GM18511 (cell line): ENCODE data around the gene TPCN2.

Source experiments
- ATAC-seq: cut with Tn5 transposase; IDR thresholded peaks from one replicate; pipeline ENCODE4 v1.9.1; 2021; ENCODE audit warnings: mild to moderate bottlenecking, moderate library complexity; ENCODE audit not compliant: unreplicated experiment

The TPCN2 gene

DNA sequence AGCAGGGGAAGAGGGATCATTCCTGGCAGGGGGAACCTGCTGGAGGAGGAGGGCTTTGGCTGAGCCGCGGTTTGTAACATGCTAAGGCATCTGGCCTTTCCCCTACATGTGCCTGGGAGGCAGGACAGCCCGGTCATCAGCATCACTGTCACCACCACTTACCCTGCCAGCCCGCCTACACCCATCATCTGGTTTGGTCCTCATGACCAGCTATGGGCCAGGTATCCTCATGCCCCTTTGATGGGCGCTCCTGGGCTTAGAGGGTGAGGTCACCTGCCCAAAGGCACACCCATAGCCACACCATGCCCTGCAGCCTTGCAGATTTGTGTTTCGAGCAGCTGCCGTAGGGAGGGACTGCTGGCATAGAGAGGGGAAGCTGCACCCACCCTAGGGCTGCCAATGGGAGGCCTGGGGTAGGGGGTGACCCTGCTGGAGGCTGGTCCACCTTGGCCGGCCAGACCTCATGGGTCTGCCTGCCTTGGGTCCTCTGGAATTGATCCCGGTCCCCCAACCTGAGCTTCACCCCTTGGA, 38.3 kb upstream of the TPCN2 start:
- no peak for ATAC-seq

- no peak for ATAC-seq
These were observed 37.6 kb upstream of the TPCN2 start for GRCh38 chr11:69010964-69011623.

GRCh38 chr11:69011624-69012091, 37.1 kb upstream of the TPCN2 start:
- no peak for ATAC-seq

- no peak for ATAC-seq
These were observed 36.4 kb upstream of the TPCN2 start for GRCh38 chr11:69012092-69013008.

DNA sequence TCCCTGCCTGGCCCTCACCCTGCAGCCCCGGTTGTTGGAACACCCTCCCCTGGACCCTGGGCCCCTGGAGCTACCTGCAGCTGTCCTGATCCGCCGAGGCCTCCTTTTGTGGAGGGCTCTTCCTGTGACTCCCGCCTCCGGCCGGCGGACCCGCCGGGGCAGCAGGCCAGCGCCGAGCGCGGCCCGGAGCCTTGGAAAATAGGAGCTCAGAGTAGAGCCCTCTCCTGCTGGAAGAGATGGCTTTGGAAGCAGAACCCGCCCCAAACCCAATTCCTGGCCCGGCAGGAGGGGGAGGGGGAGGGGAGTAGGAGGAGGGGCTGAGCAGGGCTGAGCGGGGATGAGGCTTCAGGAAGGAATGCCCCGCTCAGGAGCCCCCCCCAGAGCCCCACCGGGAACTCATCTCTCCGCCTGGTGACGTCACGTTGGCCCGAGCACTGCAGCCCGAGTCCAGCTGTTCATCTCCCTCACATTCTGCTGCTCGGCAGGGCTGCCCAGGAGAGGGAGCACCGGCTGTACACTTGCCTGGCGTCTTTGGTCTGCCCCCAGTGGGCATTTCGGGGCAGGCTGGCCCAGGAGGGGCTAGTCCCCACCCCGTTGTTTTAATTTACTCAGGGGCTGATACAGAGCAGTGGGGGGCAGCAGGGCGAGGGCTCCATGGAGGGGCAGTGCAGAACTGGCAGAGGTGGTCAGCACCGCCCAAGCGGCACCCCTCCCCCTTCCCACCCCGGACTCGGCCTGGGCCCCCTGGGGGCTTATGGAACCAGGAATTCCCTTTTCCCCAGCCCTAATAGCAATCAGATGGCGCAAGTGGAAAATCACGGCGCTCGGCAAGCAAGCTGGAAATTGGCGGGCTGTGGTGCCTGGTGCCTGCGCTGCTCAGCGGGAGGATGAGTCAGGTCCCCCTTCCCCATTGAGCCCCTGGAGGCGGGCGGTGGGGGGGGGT, 35.5 kb upstream of the TPCN2 start, which contains the start of gene MRGPRF:
TSS of gene MRGPRF (minus strand) at position 238 of the 943 bp plus-strand sequence. CDS start 3,345 bp downstream, outside the sequence.
- no peak for ATAC-seq

DNA sequence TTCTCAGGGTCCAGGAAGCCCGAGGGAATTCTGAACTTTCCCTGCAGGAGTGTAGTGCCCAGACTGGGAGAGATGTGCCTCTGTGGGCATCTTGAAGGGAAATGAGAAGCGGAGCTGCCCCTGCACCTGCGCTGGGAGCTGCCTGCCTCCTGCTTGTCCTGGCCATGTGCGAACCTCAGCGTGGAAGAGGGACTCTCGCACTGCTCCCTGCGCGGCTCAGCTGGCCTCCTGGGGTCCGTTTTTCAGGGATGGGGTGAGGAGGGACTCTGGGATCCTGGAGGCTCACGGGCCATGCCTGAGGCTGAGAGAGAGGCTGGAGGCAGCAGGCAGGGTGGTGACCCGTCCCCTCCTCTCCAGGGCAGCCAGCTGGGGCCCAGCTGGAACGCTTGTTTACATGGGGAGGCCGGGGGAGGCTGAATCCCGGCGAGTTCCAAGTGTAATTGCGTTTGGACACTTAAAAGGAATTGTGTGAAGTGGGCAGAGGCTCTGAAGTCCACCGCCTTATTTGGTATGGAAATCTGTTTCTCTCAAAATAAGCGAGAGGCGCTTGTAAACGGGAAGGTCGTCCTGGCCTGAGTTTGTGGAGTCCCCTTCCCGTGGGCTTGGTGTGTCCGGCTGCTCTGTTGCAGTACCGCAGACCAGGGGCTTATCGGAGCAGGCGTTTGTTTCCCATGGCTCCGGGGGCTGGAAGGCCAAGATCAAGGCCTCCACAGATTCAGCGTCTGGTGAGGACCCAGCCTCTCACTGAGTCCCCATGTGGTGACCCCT, 34.5 kb upstream of the TPCN2 start:
- ATAC-seq = no peak

GRCh38 chr11:69014898-69015549, 33.7 kb upstream of the TPCN2 start:
- ATAC-seq = no peak

DNA sequence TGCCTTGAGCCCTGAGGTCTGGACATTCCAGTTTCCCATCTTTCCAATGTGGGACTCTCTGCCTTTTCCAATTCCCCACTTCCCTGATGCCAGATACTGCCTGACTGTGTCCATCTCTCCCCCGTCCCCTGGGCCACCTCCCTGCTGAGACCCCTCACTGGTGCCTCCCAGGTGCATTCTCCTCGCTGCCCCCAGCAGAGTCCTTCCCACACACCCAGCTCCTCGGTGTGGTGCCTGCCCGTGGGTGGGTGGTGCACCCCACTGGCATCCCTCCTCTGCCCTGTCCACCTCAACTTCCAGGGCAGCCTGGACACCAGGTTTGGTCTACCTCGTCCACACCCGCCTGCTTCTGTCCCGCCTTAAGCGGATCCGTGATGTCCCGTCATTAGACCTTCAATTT, 30.8 kb upstream of the TPCN2 start:
- ATAC-seq = no peak

DNA sequence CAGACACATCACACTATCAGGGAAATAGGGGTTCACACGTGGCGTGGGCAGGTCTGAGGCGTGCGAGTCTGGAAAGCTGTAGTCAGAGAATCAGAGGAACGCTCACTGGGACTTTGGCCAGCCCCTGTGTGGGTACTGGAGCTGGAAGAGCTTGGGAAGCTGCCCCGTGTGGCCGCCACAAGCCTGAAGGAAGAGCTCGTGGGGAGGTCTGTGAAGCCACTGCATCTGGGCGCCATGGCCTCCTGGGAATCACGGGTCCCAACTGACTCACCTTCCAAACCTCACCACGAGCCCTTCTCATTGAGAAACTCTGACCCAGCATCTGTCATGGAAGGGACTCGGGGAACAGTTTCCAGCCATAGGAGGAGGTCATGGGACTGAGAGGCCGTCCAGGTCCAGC, 29.8 kb upstream of the TPCN2 start:
- no peak for ATAC-seq

- no peak for ATAC-seq
These were observed 26.5 kb upstream of the TPCN2 start for GRCh38 chr11:69022260-69022659.

DNA sequence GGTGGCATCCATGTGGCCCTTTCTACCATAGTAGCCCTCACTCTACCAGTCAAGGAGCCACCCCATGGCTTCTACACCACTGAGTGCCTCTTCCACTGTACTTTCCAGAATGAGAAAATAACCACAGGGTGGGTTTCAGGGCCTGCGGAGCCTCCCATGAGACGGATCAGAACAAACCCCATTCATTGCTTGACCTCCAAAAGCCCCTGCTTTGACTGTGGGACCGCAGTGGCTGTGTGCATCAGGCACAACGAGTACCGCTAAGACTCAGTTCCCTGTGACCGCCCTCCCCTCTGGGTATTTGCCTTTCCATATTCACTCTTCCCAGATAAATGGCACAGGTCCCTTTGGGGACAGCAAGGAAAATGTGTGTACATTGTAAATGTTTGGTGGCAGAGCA, 24.2 kb upstream of the TPCN2 start:
- ATAC-seq = no peak

DNA sequence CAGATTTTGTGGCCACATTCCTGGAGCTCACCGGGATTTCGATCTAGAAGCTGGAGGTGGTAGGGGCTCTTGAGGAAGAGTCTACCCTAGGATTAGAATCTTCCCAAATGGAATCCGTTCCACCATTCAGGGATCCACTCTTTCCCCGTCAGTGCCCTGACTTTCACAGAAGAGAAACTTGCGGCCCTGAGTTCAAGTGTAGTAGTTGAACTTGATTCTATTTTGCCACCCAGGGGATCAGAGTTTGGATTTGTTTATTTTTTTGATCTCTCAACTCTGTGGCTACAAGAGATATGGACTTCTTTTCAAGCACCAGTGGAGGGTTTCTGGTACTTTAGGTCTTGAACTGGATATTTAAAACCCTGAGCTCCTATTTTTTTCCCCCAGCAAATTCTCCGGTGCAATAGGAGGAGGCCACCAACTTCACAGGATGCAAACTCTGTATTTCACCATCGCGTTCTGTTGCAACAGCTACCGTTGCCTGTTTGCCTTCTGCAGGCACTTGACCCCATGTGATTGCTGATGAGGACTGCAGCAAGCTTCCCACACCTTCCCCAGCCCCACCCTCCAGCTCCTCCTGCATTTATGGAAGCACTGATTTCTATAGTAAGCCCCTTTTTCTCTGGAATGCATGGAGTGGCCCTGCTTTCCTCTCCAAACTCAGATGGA, 20.9 kb upstream of the TPCN2 start:
- no peak for ATAC-seq

DNA sequence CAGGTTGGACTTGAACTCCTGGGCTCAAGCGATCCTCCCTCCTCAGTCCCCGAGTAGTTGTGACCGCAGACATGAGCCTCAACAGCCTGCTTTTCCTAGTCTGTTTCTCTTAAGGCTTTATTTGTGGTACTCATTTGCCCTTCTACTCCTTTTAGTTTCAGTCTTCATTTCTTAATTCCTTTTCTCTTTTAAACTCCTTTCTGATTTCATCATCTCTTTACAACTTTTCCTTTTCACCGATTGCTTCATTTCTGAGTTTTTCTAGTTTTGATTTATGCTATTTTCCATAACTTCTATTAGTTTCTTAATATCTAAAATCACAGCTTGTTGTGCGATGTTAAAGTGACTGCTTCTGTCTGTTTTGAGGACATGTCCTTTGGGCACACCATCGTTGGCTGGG, 18.4 kb upstream of the TPCN2 start:
- ATAC-seq = no peak

DNA sequence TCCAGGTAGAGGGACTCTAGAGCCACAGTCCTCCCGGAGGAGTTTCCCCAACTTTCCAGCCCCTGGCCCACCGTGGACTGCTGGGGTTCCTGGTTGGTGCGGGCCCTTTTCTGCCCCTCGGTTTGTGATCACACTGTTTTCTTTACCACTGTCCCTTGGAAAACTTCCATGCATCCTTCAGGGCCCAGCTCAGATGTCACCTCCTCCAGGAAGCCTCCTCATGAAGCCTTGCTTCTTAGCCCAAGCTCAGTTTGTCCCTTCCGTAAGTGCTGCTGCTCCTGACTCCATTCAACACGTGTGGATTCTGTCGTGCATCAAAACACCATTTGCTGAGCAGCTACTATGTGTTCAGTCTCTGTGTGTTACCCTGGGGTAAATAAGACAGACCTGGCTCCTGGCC, 15.9 kb upstream of the TPCN2 start:
- ATAC-seq = no peak

DNA sequence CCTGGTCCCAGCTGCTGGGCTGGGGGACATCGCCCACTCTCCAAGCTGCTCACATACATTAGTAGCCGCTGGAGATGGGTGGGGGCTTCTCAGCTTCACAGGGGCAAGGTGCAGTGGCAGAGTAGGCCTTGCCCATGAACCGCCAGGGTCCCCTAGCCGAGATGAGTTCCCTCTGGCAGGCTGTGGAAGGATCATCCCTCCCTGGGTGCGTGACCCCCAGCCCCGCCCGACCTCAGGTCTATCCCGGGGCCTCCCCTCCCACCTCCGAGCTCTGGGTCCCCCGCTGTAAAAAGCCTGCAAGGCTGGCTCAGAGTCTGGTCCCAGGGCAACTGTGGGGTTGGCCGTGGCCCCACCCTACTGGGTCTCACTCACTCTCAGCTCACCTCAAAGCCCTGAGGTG, 15.3 kb upstream of the TPCN2 start:
- no peak for ATAC-seq

DNA sequence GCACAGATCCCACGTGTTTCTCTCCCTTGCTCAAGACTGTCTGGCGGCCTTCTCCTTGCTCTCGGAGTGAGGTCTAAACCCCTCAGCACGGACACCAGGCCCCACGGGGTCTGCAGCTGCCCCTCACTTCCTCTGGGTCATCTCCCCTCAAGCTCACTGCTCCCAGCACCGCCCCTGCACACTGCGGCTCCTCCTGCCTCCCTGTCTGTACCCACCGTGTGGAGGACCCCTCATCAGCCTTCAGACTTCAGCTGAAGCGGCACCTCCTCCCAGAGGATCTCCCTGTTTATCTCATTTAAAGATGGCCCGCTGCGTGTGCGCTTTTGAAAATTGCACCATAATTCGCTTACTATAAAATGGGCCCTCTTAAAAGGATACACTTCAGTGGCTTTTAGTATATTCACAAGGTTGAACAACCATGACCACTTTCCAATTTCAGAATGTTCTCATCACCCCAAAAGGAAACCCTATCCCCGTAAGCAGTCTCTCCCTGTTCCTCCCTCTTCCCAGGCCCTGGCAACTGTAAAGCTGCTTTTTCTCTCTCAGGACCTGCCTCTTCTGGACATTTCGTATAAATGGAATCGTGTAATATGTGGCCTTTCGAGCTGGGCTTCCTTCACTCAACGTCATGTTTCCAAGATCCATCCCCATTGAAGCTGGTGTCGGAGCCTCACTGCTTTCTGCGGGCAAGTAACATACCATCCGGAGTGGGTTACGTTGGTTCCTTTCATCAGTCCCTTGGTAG, 14.4 kb upstream of the TPCN2 start:
- no peak for ATAC-seq

- ATAC-seq = no peak
These were observed 13.4 kb upstream of the TPCN2 start for GRCh38 chr11:69035150-69035945.
